IMR-90 (cell line): ENCODE measurements around the gene DGKH. TPM values are rescaled to one million over a fixed set of nuclear protein-coding genes. Genes with fewer than 3 reads are reported as not detected.

Source experiments
- ATAC-seq: fragments of 200-7000 bp; cut with Tn5 transposase; 2 replicates; pipeline ENCODE4 v1.9.1; 2020; ENCODE audit warnings: low read depth, mild to moderate bottlenecking, moderate library complexity
- BruUV-seq: library from RNA; stranded (reverse); fragments of 400-500 nt; replicated peaks from 2 replicates; lab custom pipeline; 2021; lab: Mats Ljungman, UMichigan
- CTCF ChIA-PET: fragments of 300-600 bp; formaldehyde crosslinking; extraction: SDS; loops from one replicate; lab custom pipeline; 2021; ENCODE audit warnings: antibody characterized with exemption; lab: Yijun Ruan, JAX
- POLR2A ChIA-PET: fragments of 300-600 bp; sonication (Branson Sonifier 250); formaldehyde crosslinking; loops from one replicate; lab custom pipeline; 2022; ENCODE audit warnings: antibody characterized with exemption; ENCODE audit not compliant: unreplicated experiment; lab: Charles Lee
- DNase-seq: peaks from one replicate; pipeline ENCODE4 v3.0.0; 2013
- H2AFZ ChIP-seq: replicated peaks from 2 replicates; pipeline ENCODE3; 2013; ENCODE audit warnings: low read length, mild to moderate bottlenecking; ENCODE audit not compliant: poor library complexity
- H2AK5ac ChIP-seq: 2 replicates; pipeline ENCODE4 v1.6.1; 2013; ENCODE audit warnings: low read depth, low read length, inconsistent platforms
- H2AK9ac ChIP-seq: replicated peaks from 2 replicates; pipeline ENCODE3; 2013; ENCODE audit warnings: mild to moderate bottlenecking, low read depth, low read length, moderate library complexity; ENCODE audit not compliant: poor library complexity
- H2BK120ac ChIP-seq: 2 replicates; pipeline ENCODE4 v1.6.1; 2013; ENCODE audit warnings: low read depth, low read length, inconsistent platforms
- H2BK15ac ChIP-seq: 3 replicates; pipeline ENCODE4 v1.6.1; 2013; ENCODE audit warnings: low read depth, low read length, inconsistent platforms
- H2BK20ac ChIP-seq: 2 replicates; pipeline ENCODE4 v1.6.1; 2013; ENCODE audit warnings: low read depth, mild to moderate bottlenecking, inconsistent platforms, low read length, moderate library complexity
- H2BK5ac ChIP-seq: 2 replicates; pipeline ENCODE4 v1.6.1; 2013; ENCODE audit warnings: mild to moderate bottlenecking, low read depth, low read length, inconsistent platforms; ENCODE audit not compliant: poor library complexity, severe bottlenecking
- H3K14ac ChIP-seq: replicated peaks from 2 replicates; pipeline ENCODE4 v1.6.1; 2013; ENCODE audit warnings: low read depth, low read length, inconsistent platforms
- H3K18ac ChIP-seq: 2 replicates; pipeline ENCODE4 v1.6.1; 2013; ENCODE audit warnings: low read depth, low read length, control low read depth
- H3K23ac ChIP-seq: 2 replicates; pipeline ENCODE4 v1.6.1; 2013; ENCODE audit warnings: low read depth, low read length, inconsistent platforms
- H3K27ac ChIP-seq: 2 replicates; pipeline ENCODE4 v1.5.1; 2013; ENCODE audit warnings: mild to moderate bottlenecking, control low read depth, low read length; ENCODE audit not compliant: insufficient read depth
- H3K27me3 ChIP-seq: 2 replicates; pipeline ENCODE4 v1.6.1; 2013; ENCODE audit warnings: low read length; ENCODE audit not compliant: control insufficient read depth, insufficient read depth
- H3K36me3 ChIP-seq: 2 replicates; pipeline ENCODE4 v1.6.1; 2013; ENCODE audit warnings: low read length, mixed read lengths; ENCODE audit not compliant: control insufficient read depth, insufficient read depth
- H3K4ac ChIP-seq: 2 replicates; pipeline ENCODE4 v1.6.1; 2013; ENCODE audit warnings: low read depth, low read length, inconsistent platforms
- H3K4me1 ChIP-seq: 2 replicates; pipeline ENCODE4 v1.6.1; 2013; ENCODE audit warnings: low read length, mixed read lengths; ENCODE audit not compliant: control insufficient read depth, insufficient read depth
- H3K4me2 ChIP-seq: 2 replicates; pipeline ENCODE4 v1.6.1; 2013; ENCODE audit warnings: low read depth, mild to moderate bottlenecking, control low read depth, low read length, moderate library complexity
- H3K4me3 ChIP-seq: 2 replicates; pipeline ENCODE4 v1.5.1; 2013; ENCODE audit warnings: low read depth, mild to moderate bottlenecking, control low read depth, low read length, moderate library complexity; ENCODE audit not compliant: insufficient read depth
- H3K56ac ChIP-seq: 2 replicates; pipeline ENCODE4 v1.6.1; 2013; ENCODE audit warnings: low read length, inconsistent platforms; ENCODE audit not compliant: insufficient read depth; ENCODE audit errors: extremely low read depth
- H3K79me1 ChIP-seq, 2 experiments: 2 replicates each; pipeline ENCODE4 v1.6.1; 2013; ENCODE audit warnings: low read length in 2 of 2, inconsistent platforms in 1 of 2, low read depth in 1 of 2
- H3K9ac ChIP-seq: 2 replicates; pipeline ENCODE4 v1.6.1; 2013; ENCODE audit warnings: low read depth, low read length, control low read depth
- H3K9me1 ChIP-seq: 2 replicates; pipeline ENCODE4 v1.6.1; 2013; ENCODE audit warnings: low read length, inconsistent platforms; ENCODE audit not compliant: insufficient read depth
- H3K9me3 ChIP-seq: 2 replicates; pipeline ENCODE4 v1.6.1; 2013; ENCODE audit warnings: low read length; ENCODE audit not compliant: control insufficient read depth, insufficient read depth
- H4K20me1 ChIP-seq: 2 replicates; pipeline ENCODE4 v1.6.1; 2013; ENCODE audit warnings: low read length, inconsistent platforms; ENCODE audit not compliant: insufficient read depth
- H4K5ac ChIP-seq: 2 replicates; pipeline ENCODE4 v1.6.1; 2013; ENCODE audit warnings: mild to moderate bottlenecking, low read depth, low read length, control low read depth
- H4K8ac ChIP-seq, 2 experiments: 2 replicates each; pipeline ENCODE4 v1.6.1; 2013; ENCODE audit warnings: low read depth in 2 of 2, low read length in 2 of 2, control low read depth in 1 of 2, inconsistent platforms in 1 of 2
- H4K91ac ChIP-seq: 2 replicates; pipeline ENCODE4 v1.6.1; 2013; ENCODE audit warnings: low read depth, low read length, inconsistent platforms; ENCODE audit not compliant: insufficient read depth
- BHLHE40 ChIP-seq: fragments of 150-350 bp; IDR thresholded peaks from 2 replicates; pipeline ENCODE4 v1.6.1; 2016; ENCODE audit warnings: mild to moderate bottlenecking, low read depth, low read length
- CEBPB ChIP-seq: IDR thresholded peaks from 2 replicates; pipeline ENCODE4 v1.6.1; 2012; ENCODE audit warnings: low read depth, low read length, improper control_type of control experiment
- CHD1 ChIP-seq: IDR thresholded peaks from 2 replicates; pipeline ENCODE4 v1.6.1; 2012; ENCODE audit warnings: low read depth, low read length, improper control_type of control experiment
- FOS ChIP-seq: fragments of 150-350 bp; IDR thresholded peaks from 2 replicates; pipeline ENCODE4 v1.6.1; 2016; ENCODE audit warnings: low read depth, low read length
- MAFK ChIP-seq: IDR thresholded peaks from 2 replicates; pipeline ENCODE4 v1.6.1; 2012; ENCODE audit warnings: low read depth, low read length, improper control_type of control experiment
- MAZ ChIP-seq: IDR thresholded peaks from 2 replicates; pipeline ENCODE4 v1.6.1; 2012; ENCODE audit warnings: low read depth, mild to moderate bottlenecking, low read length, improper control_type of control experiment, moderate library complexity, borderline replicate concordance
- MXI1 ChIP-seq: IDR thresholded peaks from 2 replicates; pipeline ENCODE4 v1.6.1; 2012; ENCODE audit warnings: low read depth, mild to moderate bottlenecking, low read length, moderate library complexity, borderline replicate concordance
- NFE2L2 ChIP-seq: fragments of 150-350 bp; IDR thresholded peaks from 2 replicates; pipeline ENCODE4 v1.6.1; 2016; ENCODE audit warnings: low read depth, mild to moderate bottlenecking, low read length
- POLR2A ChIP-seq: IDR thresholded peaks from 2 replicates; pipeline ENCODE4 v1.6.1; 2012; ENCODE audit warnings: mild to moderate bottlenecking, low read depth, low read length
- RAD21 ChIP-seq: IDR thresholded peaks from 2 replicates; pipeline ENCODE4 v1.6.1; 2012; ENCODE audit warnings: low read length, improper control_type of control experiment
- RCOR1 ChIP-seq: IDR thresholded peaks from 2 replicates; pipeline ENCODE4 v1.6.1; 2012; ENCODE audit warnings: mild to moderate bottlenecking, low read length, improper control_type of control experiment; ENCODE audit not compliant: insufficient replicate concordance
- RFX5 ChIP-seq: IDR thresholded peaks from 2 replicates; pipeline ENCODE4 v1.8.0; 2012; ENCODE audit warnings: low read depth, mild to moderate bottlenecking, low read length, moderate library complexity
- SMC3 ChIP-seq: fragments of 150-350 bp; IDR thresholded peaks from 2 replicates; pipeline ENCODE4 v1.6.1; 2016; ENCODE audit warnings: low read depth, mild to moderate bottlenecking, antibody characterized with exemption, low read length, moderate library complexity
- WGBS, 2 experiments: methylation state at CpG; one replicate each; pipeline versions ENCODE4 v1.1.5 to v1.1.7; 2013; ENCODE audit warnings: missing lambda C conversion rate in 2 of 2; ENCODE audit not compliant: insufficient read length in 1 of 2; ENCODE audit errors: extremely low coverage in 2 of 2; 5-methylcytosine and 5-hydroxymethylcytosine counted together
- dilution Hi-C: fragments of 300-500 bp; cut with HindIII; formaldehyde crosslinking; loops from one replicate; pipeline ENCODE4 v1.14.3; 2018; ENCODE audit warnings: low sequenced_read_pairs; ENCODE audit not compliant: unreplicated experiment
- in situ Hi-C: fragments of 300-500 bp; cut with MboI; formaldehyde crosslinking; loops from 3 replicates; pipeline ENCODE4 v1.14.3; 2019; ENCODE audit warnings: low sequenced_read_pairs, inconsistent platforms, mixed read lengths
- intact Hi-C: fragments of 100-400 bp; cut with micrococcal nuclease; formaldehyde crosslinking; loops from 2 replicates; pipeline ENCODE4 v1.10.0; 2022
- polyA plus RNA-seq, 3 experiments: library from polyadenylated mRNA; depleted of rRNA; stranded (reverse); fragments of >200 nt; gene quantifications; 2 replicates each; pipeline ENCODE4 v1.2.3, GENCODE V29; 2012; ENCODE audit warnings: low replicate concordance in 1 of 3
- total RNA-seq: library from RNA; depleted of rRNA; stranded (reverse); fragments of >200 nt; gene quantifications from 2 replicates; pipeline ENCODE4 v1.2.3, GENCODE V29; 2012
- TF ChIP-seq, protein P1 (sequence below): fragments of 150-350 bp; IDR thresholded peaks from 2 replicates; pipeline ENCODE4 v1.6.1; 2016; ENCODE audit warnings: low read depth, mild to moderate bottlenecking, low read length, moderate library complexity, borderline replicate concordance
- TF ChIP-seq, protein P2 (sequence below): conservative IDR thresholded peaks from 2 replicates; pipeline ENCODE4 v1.5.1; 2012; ENCODE audit warnings: mild to moderate bottlenecking, low read depth, low read length, improper control_type of control experiment
- TF ChIP-seq, protein P3 (sequence below): fragments of 150-350 bp; IDR thresholded peaks from 2 replicates; pipeline ENCODE4 v1.6.1; 2017; ENCODE audit warnings: mild to moderate bottlenecking, antibody characterized with exemption, low read length, low read depth

The DGKH gene
- total and polyA plus RNA-seq, 2 of the 4 experiments (the other 2 are of a cell fraction) = 2.0 to 13.4 TPM

DNA sequence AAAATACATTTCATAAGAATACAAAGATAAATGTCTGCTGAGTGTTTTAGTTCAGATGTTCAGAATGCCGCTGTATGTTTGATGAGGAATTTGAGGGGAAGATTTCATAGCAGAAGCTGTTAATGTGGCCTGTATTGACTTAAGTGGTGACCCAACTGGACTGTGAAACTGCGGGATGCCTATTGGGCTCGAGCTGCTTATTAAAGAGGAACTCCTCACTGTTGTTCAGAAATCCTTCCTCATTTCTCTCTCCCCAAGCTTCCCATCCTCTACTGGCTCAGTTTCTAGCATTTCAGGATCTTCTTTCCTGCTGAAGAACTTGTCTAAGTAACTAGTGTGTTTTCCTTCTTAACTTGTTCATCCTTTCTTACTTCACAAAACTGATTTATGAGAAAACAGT lies 20.4 kb downstream of the DGKH start:
- no peak for TF ChIP-seq FOS
- TF ChIP-seq, protein P1, sequence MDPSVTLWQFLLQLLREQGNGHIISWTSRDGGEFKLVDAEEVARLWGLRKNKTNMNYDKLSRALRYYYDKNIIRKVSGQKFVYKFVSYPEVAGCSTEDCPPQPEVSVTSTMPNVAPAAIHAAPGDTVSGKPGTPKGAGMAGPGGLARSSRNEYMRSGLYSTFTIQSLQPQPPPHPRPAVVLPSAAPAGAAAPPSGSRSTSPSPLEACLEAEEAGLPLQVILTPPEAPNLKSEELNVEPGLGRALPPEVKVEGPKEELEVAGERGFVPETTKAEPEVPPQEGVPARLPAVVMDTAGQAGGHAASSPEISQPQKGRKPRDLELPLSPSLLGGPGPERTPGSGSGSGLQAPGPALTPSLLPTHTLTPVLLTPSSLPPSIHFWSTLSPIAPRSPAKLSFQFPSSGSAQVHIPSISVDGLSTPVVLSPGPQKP = no peak
- TF ChIP-seq, protein P2, sequence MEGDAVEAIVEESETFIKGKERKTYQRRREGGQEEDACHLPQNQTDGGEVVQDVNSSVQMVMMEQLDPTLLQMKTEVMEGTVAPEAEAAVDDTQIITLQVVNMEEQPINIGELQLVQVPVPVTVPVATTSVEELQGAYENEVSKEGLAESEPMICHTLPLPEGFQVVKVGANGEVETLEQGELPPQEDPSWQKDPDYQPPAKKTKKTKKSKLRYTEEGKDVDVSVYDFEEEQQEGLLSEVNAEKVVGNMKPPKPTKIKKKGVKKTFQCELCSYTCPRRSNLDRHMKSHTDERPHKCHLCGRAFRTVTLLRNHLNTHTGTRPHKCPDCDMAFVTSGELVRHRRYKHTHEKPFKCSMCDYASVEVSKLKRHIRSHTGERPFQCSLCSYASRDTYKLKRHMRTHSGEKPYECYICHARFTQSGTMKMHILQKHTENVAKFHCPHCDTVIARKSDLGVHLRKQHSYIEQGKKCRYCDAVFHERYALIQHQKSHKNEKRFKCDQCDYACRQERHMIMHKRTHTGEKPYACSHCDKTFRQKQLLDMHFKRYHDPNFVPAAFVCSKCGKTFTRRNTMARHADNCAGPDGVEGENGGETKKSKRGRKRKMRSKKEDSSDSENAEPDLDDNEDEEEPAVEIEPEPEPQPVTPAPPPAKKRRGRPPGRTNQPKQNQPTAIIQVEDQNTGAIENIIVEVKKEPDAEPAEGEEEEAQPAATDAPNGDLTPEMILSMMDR = no peak
- TF ChIP-seq CEBPB = no peak
- no peak for TF ChIP-seq MAFK
- no peak for TF ChIP-seq POLR2A
- TF ChIP-seq, protein P3, sequence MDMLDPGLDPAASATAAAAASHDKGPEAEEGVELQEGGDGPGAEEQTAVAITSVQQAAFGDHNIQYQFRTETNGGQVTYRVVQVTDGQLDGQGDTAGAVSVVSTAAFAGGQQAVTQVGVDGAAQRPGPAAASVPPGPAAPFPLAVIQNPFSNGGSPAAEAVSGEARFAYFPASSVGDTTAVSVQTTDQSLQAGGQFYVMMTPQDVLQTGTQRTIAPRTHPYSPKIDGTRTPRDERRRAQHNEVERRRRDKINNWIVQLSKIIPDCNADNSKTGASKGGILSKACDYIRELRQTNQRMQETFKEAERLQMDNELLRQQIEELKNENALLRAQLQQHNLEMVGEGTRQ = no peak
- no peak for TF ChIP-seq RFX5
- no peak for TF ChIP-seq MXI1
- no peak for TF ChIP-seq RCOR1
- TF ChIP-seq NFE2L2 = no peak
- TF ChIP-seq RAD21 = no peak
- no peak for TF ChIP-seq MAZ
- no peak for TF ChIP-seq CHD1
- no peak for TF ChIP-seq SMC3
- no peak for TF ChIP-seq BHLHE40
- H2BK120ac ChIP-seq = no peak overlapping the region
- no peaks in the 10 kb centered on the region for H3K36me3 ChIP-seq
- H3K9me3 ChIP-seq = no peaks in the 10 kb centered on the region
- H2BK5ac ChIP-seq = no peak overlapping the region
- no peak overlapping the region for H2BK20ac ChIP-seq
- in situ Hi-C loops = no loop called here
- no peak overlapping the region for H2AK9ac ChIP-seq
- no peak overlapping the region for H2AK5ac ChIP-seq
- no peak overlapping the region for H4K8ac ChIP-seq
- no peaks in the 10 kb centered on the region for H4K20me1 ChIP-seq
- dilution Hi-C loops = no loop called here
- peaks cover 21 to 39% of the 10 kb centered on the region in 2 experiments; a peak in 3 of 4 replicates for H3K79me1 ChIP-seq
- no peak overlapping the region for H3K4ac ChIP-seq
- 80% methylated on average over 2 of the region's 3 CpGs; no CpG with 5 or more reads in 1 of the 2 experiments for WGBS, 2 experiments
- no peak overlapping the region for H3K4me2 ChIP-seq
- DNase-seq = no peak
- ChIA-PET POLR2A (no interaction called here), CTCF (no interaction called here)
- no peak overlapping the region for H3K27ac ChIP-seq
- no peak overlapping the region for H2AFZ ChIP-seq
- H3K18ac ChIP-seq = no peak overlapping the region
- no peaks in the 10 kb centered on the region for H3K27me3 ChIP-seq
- peak overlapping the region; percentile 16; the same call in 1 of the 2 replicates for H3K23ac ChIP-seq
- H3K14ac ChIP-seq = no peak overlapping the region
- no peak for ATAC-seq
- H2BK15ac ChIP-seq = no peak overlapping the region
- BruUV-seq = no TSS peak
- peaks cover 13% of the 10 kb centered on the region for H3K9me1 ChIP-seq
- no peak overlapping the region for H4K91ac ChIP-seq
- no peak overlapping the region for H4K5ac ChIP-seq
- intact Hi-C loops = no loop called here
- H3K4me3 ChIP-seq = no peak overlapping the region
- no peak overlapping the region for H3K56ac ChIP-seq
- no peak overlapping the region for H3K9ac ChIP-seq
- H3K4me1 ChIP-seq = peaks cover 14% of the 10 kb centered on the region
